ENCODE results near the gene ADRB1.

DNA sequence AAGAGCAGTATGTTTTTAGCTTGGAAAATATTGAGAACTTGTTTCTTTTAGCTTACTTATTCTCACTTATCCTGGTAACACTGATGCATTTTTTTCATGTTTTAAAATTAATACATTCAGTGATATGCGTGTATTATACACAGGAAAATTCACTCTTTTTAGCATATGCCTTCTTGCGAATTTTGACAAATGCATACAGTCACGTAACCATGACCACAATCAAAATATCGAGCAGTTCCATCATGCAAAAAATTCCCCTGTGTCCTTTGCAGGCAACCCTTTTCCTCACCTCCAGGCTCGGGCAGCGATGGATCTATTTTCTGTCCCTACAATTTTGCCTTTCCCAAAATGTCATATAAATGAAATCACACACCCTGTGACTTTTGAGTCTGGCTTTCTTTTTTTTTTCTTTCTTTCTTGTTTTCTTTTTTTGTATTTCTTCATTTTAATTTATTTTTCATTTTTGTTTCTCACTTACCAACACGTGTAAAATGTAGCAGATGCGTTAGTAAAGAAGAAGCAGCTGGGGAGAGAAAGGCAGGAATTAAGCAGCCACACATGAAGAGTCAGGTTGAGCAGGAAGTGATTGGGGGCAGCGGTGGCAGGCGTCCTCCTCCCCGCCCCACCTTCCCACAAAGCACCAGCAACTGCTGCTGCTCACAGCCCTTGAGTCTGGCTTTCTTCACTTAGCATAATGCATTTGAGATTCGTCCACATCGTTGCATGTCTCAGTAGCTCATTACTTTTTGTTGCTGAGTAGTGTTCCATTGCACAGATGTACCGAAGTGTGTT lies 29.9 kb downstream of the ADRB1 start:
- no peak for TF ChIP-seq YY1 (IDR thresholded peaks at IDR 0.05; ENCODE audit: insufficient read depth, insufficient read length)
- no peak for TF ChIP-seq ZNF274 (IDR thresholded peaks at IDR 0.05; ENCODE audit: low read depth, low read length)

All from NT2/D1 (cell line).